GM19467 (cell line): ENCODE measurements around the gene UBALD2.
A peak's percentile ranks its signal among the peaks of the same experiment; 100 is the strongest.
"Not testable (repeated sequence)": the region's sequence is repeated elsewhere in the genome, so short reads cannot be mapped to it uniquely, and the experiment has no call there.

Experiments
- ATAC-seq: cut with Tn5 transposase; IDR thresholded peaks from one replicate; pipeline ENCODE4 v1.9.1; 2021; ENCODE audit warnings: mild to moderate bottlenecking, moderate library complexity; ENCODE audit not compliant: unreplicated experiment

Gene UBALD2

DNA sequence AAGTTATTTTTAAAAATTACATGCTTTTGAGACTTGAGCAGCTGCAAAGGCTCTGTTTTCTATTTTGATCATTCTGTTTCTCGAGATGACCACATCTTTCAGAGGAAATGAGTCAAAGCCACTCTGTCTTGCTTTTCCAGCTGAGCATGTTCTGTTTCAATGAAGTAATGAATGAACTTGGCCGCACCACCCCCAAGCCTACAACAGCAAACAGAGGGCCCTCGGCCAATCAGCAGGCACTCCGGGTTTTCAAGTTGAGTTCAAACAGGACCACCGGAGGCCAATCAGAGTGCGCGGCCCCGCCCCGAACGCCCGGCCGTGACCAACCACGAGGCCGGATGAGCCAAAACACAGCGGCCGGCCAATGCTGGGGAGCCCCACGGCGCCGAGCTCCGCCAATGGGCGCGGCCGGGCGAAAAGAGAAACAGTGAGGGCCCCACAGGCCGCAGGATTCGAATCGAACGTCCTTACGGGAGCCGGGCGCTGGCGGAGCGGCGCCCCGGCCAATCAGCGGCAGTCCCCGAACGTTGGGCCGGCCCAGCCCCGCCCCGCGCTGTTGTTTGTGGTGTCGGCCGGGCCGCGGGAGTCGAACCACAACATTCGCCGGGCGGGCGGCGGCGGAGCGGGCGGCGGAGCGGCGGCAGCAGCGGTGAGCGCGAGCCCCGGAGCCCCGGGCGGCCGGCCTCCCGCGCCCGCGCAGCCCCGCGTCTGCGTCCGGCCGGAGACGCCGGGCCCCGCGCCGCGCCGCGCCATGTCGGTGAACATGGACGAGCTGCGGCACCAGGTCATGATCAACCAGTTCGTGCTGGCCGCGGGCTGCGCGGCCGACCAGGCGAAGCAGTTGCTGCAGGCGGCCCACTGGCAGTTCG lies at the start of gene UBALD2:
TSS of gene UBALD2 (plus strand) at position 594 of the 869 bp plus-strand sequence. CDS start at position 752, 158 bp downstream.
- peak; percentile 65 for ATAC-seq

DNA sequence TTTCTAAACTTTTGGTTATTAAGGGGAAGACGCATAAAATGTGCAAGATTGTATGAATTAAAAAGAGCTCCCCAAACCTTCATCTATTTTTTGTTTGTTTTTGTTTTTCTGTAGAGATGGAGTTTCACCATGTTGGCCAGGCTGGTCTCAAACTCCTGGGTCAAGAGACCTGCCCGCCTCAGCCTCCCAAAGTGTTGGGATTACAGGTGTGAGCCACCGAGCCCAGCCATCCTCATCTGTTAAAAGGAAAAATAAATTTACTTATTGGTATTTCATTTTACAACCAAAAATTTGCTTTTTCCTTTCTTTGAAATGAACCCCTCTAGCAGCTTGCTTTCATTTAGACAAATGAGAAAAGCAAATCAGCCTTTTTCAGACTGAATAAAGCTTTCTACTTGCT lies 48.1 kb upstream of the UBALD2 start:
- no peak for ATAC-seq

DNA sequence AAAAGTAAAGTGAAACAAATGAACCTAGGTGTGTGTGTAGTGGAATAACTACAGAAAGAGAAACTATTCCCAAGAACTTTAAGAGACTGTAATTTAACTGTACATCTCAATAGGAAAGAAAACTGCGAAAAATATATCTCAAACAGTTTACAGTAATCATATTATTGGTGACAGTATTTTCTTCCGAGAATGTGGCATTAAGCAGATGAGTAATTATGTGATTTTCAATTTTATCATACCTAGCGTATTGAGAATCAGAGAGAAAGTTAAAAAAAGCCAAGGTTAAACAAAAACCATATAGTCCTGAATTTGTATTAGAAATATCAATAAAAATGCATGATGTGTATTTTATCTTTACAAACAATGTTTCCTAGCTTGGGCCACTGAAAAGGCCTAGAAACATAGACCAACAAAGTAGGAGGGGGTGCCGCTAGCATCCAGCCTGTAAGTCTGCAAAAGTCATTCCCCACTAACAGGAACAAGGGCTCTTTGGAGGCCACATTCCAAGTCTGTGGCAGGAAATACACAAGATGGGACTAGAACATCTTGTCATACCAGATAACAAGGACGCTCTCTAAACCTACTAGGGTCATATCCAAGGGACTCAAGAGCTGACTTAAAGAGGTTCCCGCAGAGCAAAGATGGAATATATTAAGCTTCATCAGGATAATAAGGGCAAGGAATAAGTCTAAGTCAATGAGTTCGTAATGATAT lies 45.3 kb upstream of the UBALD2 start:
- no peak for ATAC-seq

DNA sequence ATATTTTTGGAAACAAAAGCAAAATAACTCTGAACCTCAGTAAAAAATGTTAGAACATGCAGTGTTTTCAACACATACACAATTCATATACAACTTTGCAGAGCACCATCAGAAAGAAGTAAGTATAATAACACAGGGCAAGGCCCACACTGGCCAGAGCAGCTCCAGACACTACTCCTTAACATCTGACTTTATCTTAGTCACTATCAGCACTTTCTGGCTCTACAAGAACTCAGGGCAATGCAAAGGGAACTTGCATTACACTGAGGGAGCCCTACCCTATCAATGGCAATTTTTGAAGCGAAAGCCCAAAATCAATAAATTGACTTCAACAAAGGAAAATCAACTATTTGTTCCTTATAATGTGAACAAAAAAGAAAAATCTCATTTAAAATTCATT lies 41.3 kb upstream of the UBALD2 start:
- ATAC-seq = no peak

DNA sequence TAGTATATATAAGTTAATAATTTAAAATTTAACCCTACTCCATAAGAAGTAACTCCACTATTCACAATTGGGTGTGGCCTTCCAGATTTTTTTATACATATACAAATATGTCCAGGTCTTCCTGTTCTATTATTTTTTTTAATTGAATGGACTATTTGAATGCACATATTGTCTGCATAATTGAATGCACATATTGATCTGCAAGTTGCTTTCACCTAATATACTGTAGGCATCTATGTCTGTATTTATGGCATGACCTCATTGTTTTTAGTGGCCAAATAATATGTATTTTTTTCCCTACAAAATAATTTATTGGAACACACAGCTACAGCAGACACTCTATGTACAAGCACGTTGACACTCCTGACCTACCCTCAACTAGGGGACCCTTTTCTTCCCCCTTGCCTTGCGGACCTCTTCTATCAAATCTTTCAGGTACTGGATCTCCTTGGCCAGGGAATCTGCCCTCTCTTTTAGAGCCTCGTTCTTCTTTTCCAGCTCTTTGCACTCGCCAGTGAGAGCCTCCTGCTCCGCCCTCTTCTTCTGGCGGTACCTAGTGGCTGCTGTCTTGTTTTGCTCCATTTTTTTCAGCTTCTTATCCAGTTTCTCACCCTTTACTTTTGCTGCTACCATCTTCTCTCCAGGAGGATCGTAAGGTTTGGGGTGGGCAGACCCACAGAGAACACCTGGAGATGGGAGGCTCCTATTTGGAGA lies 39.6 kb upstream of the UBALD2 start:
- not testable (repeated sequence) for ATAC-seq

DNA sequence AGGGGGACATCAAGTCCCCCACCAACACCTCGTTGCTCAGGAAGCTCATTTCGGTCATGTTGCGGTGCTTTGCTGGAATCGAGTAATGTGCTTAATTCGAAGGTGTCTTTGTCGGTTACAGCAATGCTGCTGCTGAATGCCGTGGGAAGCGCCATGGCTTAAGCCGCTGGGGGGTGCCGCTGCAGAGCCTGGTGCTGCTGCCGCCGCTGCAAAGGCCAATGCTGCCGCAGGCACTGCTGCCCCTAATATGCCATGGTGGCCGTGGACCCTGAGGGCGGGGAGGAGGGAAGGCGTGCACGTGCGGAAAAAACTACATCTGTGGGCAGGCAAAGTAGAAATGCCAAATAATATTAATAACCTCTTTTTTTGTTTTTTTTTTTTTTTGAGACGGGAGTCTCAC lies 38.4 kb upstream of the UBALD2 start:
- not testable (repeated sequence) for ATAC-seq

DNA sequence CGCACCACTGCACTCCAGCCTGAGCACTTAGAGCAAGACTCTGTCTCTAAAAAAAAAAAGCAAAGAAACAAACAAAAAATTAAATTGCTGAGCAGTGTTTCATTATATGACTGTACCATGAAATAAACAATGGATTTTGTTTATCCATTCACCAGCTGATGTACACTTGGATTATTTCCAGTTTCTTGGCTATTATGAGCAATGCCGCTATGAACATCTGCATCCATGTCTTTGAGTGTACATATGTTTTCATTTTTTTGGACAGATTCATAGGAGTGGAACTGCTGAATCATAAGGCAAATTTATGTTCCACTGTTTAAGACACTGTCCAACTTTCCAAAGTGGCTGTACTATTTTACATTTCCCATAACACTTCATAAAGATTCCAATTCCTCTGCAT lies 32.8 kb upstream of the UBALD2 start:
- ATAC-seq = no peak

DNA sequence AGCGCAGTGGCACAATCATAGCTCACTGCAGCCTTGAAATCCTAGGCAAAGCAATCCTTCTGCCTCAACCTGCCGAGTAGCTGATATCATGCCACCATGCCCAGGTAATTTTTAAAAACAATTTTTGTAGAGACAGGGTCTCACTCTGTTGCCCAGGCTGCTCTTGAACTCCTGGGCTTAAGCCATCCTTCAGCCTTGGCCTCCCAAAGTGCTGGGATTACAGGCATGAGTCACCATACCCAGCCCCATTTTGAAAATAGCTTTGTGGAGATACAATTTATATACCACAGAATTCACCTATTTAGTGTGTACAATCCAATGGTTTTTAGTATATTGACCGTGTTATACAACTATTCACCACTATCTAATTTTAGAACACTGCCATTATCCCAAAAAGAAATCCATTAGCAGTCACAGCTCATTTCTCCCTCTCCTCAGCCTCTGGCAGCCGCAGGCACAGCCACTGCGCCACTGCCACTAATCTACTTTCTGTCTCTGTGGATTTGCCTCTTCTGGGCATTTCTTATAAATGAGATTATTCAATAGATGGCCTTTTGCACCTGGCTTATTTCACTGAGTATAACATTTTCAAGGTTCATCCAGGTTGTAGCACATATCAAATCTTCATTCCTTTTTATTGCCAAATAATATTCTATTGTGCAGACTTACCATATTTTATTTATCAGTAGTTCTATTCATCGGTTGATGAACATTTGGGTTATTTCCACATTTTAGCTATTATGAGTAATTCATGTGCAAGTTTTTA lies 31.4 kb upstream of the UBALD2 start:
- ATAC-seq = no peak

DNA sequence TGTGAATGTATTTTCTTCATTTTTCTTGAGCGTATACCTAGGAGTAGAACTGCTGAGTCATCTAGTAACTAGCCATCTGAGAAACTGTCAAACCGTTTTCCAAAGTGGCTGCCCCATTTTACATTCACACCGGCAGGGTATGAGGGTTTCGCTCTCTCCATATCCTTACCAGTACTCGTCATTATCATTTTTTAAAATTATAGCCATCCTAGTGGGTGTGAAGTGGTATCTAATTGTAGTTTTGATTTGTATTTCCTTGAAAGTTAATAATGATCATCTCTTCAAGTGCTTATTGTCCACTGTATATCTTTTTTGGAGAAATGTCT lies 30.8 kb upstream of the UBALD2 start:
- ATAC-seq = no peak

DNA sequence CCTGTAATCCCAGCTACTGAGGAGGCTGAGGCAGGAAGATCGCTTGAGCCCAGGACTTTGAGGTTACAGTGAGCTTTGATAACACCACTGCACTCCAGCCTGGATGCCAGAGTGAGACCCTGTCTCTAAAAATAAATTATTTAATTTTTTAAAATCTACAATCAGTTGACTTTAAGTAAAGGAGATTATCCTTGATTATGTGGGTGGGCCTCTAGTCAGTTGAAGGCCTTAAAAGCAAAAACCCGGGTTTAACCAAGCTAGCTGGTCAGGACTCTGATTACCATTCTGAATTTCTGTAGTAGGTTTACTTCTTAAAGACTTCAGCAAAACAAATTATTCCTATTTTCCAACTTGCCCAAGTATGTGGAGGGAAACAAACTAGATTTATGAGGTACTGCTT lies 29.3 kb upstream of the UBALD2 start:
- ATAC-seq = no peak

DNA sequence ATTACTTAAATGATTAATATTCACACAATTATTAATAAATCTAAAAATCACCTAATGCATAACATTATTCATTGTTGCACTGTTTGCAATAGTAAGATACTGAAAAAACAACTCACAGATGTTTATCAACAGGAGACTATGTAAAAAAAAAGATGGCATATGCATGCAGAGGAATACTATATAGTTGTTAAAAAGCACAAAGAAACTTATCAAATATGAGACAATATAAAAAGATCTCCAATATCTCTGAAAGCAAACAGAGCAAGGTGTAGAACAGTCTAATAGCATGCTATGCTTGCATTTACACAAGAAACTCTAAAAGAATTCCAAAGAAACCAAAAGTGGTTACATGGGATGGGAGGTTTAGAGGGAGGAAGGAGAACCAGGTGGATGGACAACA lies 28.5 kb upstream of the UBALD2 start:
- ATAC-seq = no peak

DNA sequence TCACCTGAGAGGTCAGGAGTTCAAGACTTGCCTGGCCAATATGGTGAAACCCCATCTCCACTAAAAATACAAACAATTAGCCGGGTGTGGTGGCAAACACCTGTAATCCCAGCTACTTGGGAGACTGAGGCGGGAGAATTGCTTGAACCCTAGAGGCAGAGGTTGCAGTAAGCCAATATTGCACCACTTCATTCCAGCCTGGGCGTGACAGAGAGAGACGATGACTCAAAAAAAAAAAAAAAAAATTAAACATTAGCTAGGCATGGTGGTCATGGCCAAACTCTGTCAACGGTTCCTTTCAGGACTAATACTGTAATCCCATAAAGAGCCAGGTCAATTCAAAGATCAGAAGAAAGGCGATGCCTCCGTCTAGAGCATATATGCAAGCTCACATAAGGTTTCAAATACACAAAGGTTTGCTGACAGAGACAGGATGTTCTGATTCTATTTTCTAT lies 27.3 kb upstream of the UBALD2 start:
- ATAC-seq = no peak

DNA sequence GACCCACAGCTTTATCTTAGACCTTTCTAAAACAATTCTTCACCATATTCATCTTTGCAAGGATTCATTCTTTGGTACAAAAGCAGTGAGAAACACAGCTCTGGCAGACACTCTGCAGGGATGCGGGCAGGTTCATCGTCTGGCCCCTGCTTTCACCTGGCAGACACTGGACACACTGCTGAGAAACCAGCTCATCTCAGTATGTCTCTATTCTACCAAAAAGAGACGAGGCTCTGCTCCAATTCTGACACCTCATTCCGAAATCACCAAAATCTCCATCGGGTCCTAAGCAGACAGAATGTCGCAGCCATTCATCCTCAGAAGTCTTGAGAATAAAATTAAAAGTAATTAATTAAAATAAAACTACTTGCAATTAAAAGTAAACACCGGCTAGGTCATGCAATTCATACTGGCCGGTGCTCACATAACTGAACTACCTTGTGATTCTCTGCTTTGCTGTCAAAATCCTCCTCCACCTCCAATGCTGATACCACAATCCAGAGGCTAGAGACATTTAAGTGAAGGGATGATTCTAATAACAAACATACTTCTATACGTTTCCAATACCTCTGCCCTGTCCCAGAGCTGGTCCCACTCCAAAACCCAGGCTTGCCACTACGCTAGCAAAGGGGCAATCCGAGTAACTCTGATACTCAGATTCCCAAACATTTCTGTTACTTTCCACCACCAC lies 26.2 kb upstream of the UBALD2 start:
- ATAC-seq = no peak

DNA sequence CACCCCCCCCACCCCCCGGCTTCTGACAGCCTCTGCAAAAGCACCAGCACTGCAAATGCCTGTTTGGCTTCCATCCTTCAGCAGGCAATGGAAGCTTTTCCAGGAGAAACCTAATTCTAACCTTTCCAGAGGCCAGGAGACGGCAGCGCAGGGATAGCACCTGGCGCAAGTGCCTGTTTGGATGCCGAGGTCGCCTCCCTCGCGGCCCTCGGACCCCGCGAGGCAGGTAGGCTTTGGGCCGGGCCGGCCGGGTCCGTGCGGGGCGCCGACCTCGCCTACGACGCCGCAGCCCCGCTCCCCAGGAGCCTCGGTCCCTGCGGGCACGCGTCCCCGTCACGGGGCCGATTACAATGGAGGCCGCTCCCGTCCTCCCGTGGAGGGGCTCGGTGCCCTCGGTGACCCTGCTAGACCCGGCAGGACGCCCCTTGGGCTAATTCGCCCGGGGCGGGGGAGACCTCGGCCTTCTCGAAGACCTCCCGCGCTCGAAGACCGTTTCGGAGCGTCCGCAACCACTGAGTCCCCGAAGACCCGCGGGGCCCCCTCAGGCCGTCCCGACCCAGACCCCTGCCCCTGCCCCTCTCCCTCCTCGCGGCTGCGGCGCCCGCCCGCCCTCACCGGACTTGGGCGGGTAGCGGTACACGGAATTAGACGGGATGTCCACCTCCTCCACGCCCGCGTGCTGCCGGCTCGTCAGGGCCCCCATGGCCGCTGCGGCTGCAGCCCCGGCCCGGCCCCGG lies 25.4 kb upstream of the UBALD2 start:
- ATAC-seq = no peak

DNA sequence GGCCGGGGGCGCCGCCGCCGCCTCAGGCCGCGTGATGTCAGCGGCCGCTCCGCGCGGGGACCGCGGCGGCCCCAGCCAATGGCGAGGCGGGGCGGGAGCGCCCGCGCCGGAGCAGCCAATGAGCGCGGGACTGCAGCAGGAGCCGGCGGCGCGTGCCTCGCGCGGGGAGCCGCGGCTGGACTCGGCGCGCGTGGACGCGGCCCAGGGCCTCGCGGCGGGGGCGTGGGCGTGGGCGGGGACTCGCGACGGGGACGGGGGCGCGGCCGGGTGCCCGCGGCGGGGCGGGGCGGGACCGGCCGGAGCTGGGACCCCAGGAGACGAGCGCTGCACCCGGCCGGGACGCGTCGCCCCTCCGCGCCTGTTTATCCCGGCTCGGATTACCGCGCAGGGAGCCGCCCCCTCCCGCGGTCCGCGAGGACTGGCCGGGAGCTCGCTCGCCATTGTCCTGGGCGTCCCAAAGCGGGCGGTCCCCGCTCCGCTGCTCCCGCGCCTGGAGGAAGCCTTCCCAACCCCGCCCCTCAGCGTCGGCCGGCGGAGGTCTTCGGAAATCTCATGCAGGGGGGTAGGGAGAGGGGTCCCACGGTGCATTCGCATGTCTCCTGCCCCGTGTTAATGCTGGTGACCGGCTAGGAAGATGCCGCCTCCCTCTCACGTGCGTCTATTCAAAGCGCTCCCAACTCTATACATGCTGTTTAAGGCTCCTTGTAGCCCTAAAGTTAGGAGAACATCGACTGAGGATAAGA lies 24.5 kb upstream of the UBALD2 start, which contains the start of gene RNF157:
TSS of gene RNF157 (minus strand) at position 33 of the 743 bp plus-strand sequence. CDS start 253 bp downstream, outside the sequence.
- ATAC-seq = no peak

DNA sequence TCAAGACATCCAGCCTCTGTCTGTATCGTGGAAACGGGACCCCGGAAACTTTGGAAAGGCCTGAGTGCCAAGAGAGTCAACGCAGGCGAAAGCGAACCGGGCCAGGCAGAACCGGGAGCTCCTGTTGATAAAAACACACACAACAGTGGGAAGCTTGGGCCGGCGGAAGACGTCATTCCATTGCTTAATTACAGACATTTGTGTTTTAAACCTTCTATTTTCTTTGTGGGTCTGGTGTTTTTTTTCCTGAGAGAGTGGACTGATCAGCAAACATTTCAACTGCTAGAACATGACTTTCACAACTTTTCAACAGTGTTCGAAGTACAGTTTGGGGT lies 24.0 kb upstream of the UBALD2 start:
- ATAC-seq = no peak

DNA sequence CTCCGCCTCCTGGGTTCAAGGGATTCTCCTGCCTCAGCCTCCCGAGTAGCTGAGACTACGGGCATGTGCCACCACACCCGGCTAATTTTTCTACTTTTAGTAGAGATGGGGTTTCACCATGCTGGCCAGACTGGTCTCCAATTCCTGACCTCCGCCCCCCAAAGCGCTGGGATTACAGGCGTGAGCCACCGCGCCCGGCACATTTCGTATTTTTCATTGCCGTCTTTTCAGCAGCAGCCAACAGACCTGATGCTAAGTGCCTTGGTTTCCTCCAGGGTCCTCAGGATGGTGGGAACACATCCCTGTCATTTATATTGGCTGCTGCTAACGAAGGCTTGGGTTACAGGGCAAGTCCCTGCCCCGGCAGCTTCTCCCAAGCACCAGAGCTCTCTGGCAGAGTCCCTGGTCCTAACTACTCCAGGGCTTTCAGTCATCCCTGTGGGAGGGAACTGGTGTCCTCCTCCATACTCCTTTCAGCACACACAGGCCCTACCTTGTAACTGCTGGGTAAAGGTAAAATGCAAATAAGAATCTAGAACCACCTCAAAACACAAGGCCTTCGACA lies 23.4 kb upstream of the UBALD2 start:
- ATAC-seq = no peak

DNA sequence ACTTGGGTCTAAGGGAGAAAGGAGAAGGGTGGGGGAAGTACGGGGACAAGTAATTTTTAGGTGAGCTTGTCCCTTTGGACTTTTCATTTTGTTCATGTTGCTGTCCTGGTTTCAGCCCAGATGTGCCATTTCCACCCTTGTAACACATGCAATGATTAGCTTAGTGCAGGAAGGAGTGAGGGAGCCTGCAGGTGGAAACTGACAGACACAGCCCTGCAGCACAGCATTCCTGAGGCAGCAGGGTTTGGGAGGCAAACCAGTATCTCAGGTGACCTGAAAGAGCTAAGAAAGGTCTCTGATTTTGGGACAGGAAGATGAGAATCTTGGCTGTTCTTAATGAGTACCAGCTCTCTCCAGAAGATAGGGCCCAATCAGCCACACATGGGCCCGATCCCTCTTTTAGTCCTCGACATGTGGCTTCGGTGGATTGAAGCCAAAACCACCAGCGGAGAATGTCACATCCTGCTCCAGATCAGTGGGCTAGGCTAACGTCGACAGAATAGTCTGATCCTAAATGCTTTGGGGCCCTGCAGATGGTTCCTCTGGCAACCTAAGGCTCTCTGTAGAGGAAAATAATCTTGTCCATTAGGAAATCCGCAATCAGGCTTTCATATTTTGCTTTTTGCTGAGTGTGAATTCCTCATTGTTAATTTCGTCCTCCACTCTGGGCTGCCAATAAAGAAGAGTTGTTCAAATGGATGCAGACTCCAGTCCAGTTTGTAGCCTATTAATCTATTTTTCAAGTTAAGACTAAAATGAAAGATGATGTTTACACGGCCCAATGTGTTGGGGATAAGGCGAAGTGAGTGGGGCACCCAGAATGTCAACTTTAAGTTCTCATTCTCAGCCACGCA lies 21.1 kb upstream of the UBALD2 start:
- no peak for ATAC-seq
